Measurements from ENCODE around the gene MOV10L1.
A peak's percentile ranks its signal among the peaks of the same experiment; 100 is the strongest.
"Not testable (repeated sequence)": the region's sequence is repeated elsewhere in the genome, so short reads cannot be mapped to it uniquely, and the experiment has no call there.

Gene MOV10L1

GRCh38 chr22:50141891-50142363 lies 52.1 kb downstream of the MOV10L1 start:
- peak; percentile 26 for DNase-seq (ENCODE audit: low read depth)
- H3K4me3 ChIP-seq (ENCODE audit: low read depth, low read length) = no peak overlapping the region
- TF ChIP-seq MAX (IDR thresholded peaks at IDR 0.05; ENCODE audit: low read depth, low read length) = no peak
- no peak for TF ChIP-seq MYC (IDR thresholded peaks at IDR 0.05; ENCODE audit: low read depth, low read length)
- TF ChIP-seq POLR2A (IDR thresholded peaks at IDR 0.05; ENCODE audit: extremely low read depth, insufficient read length) = no peak
- TF ChIP-seq CTCF (IDR thresholded peaks at IDR 0.05; ENCODE audit: low read depth, low read length) = peak; percentile 22

- peak; percentile 31 for DNase-seq (ENCODE audit: low read depth)
- no peak overlapping the region for H3K4me3 ChIP-seq (ENCODE audit: low read depth, low read length)
- no peak for TF ChIP-seq CTCF (IDR thresholded peaks at IDR 0.05; ENCODE audit: low read depth, low read length)
- TF ChIP-seq MYC (IDR thresholded peaks at IDR 0.05; ENCODE audit: low read depth, low read length) = no peak
- no peak for TF ChIP-seq MAX (IDR thresholded peaks at IDR 0.05; ENCODE audit: low read depth, low read length)
- no peak for TF ChIP-seq POLR2A (IDR thresholded peaks at IDR 0.05; ENCODE audit: extremely low read depth, insufficient read length)
These were observed 53.3 kb downstream of the MOV10L1 start for GRCh38 chr22:50143096-50143495.

GRCh38 chr22:50144005-50144614 lies 54.3 kb downstream of the MOV10L1 start:
- TF ChIP-seq POLR2A (IDR thresholded peaks at IDR 0.05; ENCODE audit: extremely low read depth, insufficient read length) (no peak), MYC (IDR thresholded peaks at IDR 0.05; ENCODE audit: low read depth, low read length) (no peak), CTCF (IDR thresholded peaks at IDR 0.05; ENCODE audit: low read depth, low read length) (no peak)
- no peak for DNase-seq (ENCODE audit: low read depth)
- H3K4me3 ChIP-seq (ENCODE audit: low read depth, low read length) = no peak overlapping the region

- DNase-seq (ENCODE audit: low read depth) = no peak
- H3K4me3 ChIP-seq (ENCODE audit: low read depth, low read length) = no peak overlapping the region
- TF ChIP-seq CTCF (IDR thresholded peaks at IDR 0.05; ENCODE audit: low read depth, low read length) (no peak), MAX (IDR thresholded peaks at IDR 0.05; ENCODE audit: low read depth, low read length) (no peak), POLR2A (IDR thresholded peaks at IDR 0.05; ENCODE audit: extremely low read depth, insufficient read length) (no peak), MYC (IDR thresholded peaks at IDR 0.05; ENCODE audit: low read depth, low read length) (no peak)
These were observed 56.1 kb downstream of the MOV10L1 start for GRCh38 chr22:50145721-50146438.

GRCh38 chr22:50146439-50147238 lies 56.8 kb downstream of the MOV10L1 start:
- TF ChIP-seq CTCF (IDR thresholded peaks at IDR 0.05; ENCODE audit: low read depth, low read length) (peak; percentile 78), MYC (IDR thresholded peaks at IDR 0.05; ENCODE audit: low read depth, low read length) (no peak)
- DNase-seq (ENCODE audit: low read depth) = peak; percentile 80
- H3K4me3 ChIP-seq (ENCODE audit: low read depth, low read length) = no peak overlapping the region

GRCh38 chr22:50147258-50148165 lies 57.7 kb downstream of the MOV10L1 start:
- not testable (repeated sequence) for H3K4me3 ChIP-seq (ENCODE audit: low read depth, low read length)
- peak; percentile 58 for DNase-seq (ENCODE audit: low read depth)
